Measurements from ENCODE around the gene CYTH1.

- TF ChIP-seq CTCF (IDR thresholded peaks at IDR 0.05) = no peak
- TF ChIP-seq POLR2AphosphoS5 (IDR thresholded peaks at IDR 0.05) = no peak
- no peak for TF ChIP-seq POLR2A (IDR thresholded peaks at IDR 0.05)
- no peak for TF ChIP-seq EP300 (IDR thresholded peaks at IDR 0.05)
Observed at GRCh38 chr17:78764871-78765270, 17.2 kb downstream of the CYTH1 start.

Data from upper lobe of left lung (tissue), 4 donors.